Trophoblast cell (in vitro differentiated cells and primary cell): ENCODE results near the gene BTAF1.

ENCODE experiments used
- DNase-seq, 2 donors: peaks; one replicate each; pipeline ENCODE4 v3.0.0-alpha.2; 2016
- H2AFZ ChIP-seq: 2 replicates; pipeline ENCODE4 v1.6.1; 2013; ENCODE audit warnings: low read length, moderate library complexity, mild to moderate bottlenecking; ENCODE audit not compliant: insufficient read depth, poor library complexity
- H2AK5ac ChIP-seq: 2 replicates; pipeline ENCODE4 v1.6.1; 2013; ENCODE audit warnings: mild to moderate bottlenecking, low read length
- H2BK120ac ChIP-seq: 2 replicates; pipeline ENCODE4 v1.6.1; 2013; ENCODE audit warnings: low read length, mild to moderate bottlenecking, moderate library complexity; ENCODE audit not compliant: insufficient read depth, poor library complexity
- H2BK12ac ChIP-seq: 2 replicates; pipeline ENCODE4 v1.6.1; 2013; ENCODE audit warnings: mild to moderate bottlenecking, low read length, moderate library complexity
- H2BK5ac ChIP-seq: 2 replicates; pipeline ENCODE4 v1.6.1; 2013; ENCODE audit warnings: low read length, low read depth, moderate library complexity, mild to moderate bottlenecking; ENCODE audit not compliant: poor library complexity
- H3K14ac ChIP-seq: 2 replicates; pipeline ENCODE4 v1.6.1; 2013; ENCODE audit warnings: mild to moderate bottlenecking, low read length
- H3K18ac ChIP-seq: 2 replicates; pipeline ENCODE4 v1.6.1; 2013; ENCODE audit warnings: mild to moderate bottlenecking, low read length
- H3K23ac ChIP-seq: 2 replicates; pipeline ENCODE4 v1.6.1; 2013; ENCODE audit warnings: low read length
- H3K27ac ChIP-seq: 2 replicates; pipeline ENCODE4 v1.5.1; 2013; ENCODE audit warnings: low read depth, mild to moderate bottlenecking, inconsistent platforms, low read length, moderate library complexity
- H3K27me3 ChIP-seq: 2 replicates; pipeline ENCODE4 v1.6.1; 2013; ENCODE audit warnings: inconsistent platforms, mild to moderate bottlenecking, low read length, moderate library complexity; ENCODE audit not compliant: insufficient read depth
- H3K36me3 ChIP-seq, 2 experiments: 1 replicate in 1 of 2; 2 replicates in 1 of 2; pipeline ENCODE4 v1.6.1; 2013; ENCODE audit warnings: low read length in 2 of 2, mild to moderate bottlenecking in 2 of 2, moderate library complexity in 1 of 2; ENCODE audit not compliant: insufficient read depth in 2 of 2, control insufficient read depth in 1 of 2
- H3K4ac ChIP-seq: 2 replicates; pipeline ENCODE4 v1.6.1; 2013; ENCODE audit warnings: low read depth, mild to moderate bottlenecking, low read length, moderate library complexity
- H3K4me1 ChIP-seq, 2 experiments: 1 replicate in 1 of 2; 2 replicates in 1 of 2; pipeline ENCODE4 v1.6.1; 2013; ENCODE audit warnings: low read length in 2 of 2, mild to moderate bottlenecking in 2 of 2, moderate library complexity in 1 of 2; ENCODE audit not compliant: insufficient read depth in 2 of 2, control insufficient read depth in 1 of 2
- H3K4me2 ChIP-seq: 2 replicates; pipeline ENCODE4 v1.6.1; 2013; ENCODE audit warnings: inconsistent platforms, mild to moderate bottlenecking, low read length, moderate library complexity
- H3K4me3 ChIP-seq: 2 replicates; pipeline ENCODE4 v1.5.1; 2013; ENCODE audit warnings: mild to moderate bottlenecking, low read depth, low read length, inconsistent platforms
- H3K79me1 ChIP-seq: one replicate; pipeline ENCODE4 v1.6.1; 2013; ENCODE audit warnings: low read length
- H3K79me2 ChIP-seq: 2 replicates; pipeline ENCODE4 v1.6.1; 2013; ENCODE audit warnings: low read length, mild to moderate bottlenecking; ENCODE audit not compliant: control insufficient read depth, insufficient read depth, poor library complexity
- H3K9ac ChIP-seq: 2 replicates; pipeline ENCODE4 v1.6.1; 2013; ENCODE audit warnings: mild to moderate bottlenecking, low read length
- H3K9me3 ChIP-seq: 2 replicates; pipeline ENCODE4 v1.6.1; 2013; ENCODE audit warnings: low read depth, mild to moderate bottlenecking, control low read depth, inconsistent platforms, low read length; ENCODE audit not compliant: insufficient read depth
- H4K12ac ChIP-seq: 2 replicates; pipeline ENCODE4 v1.6.1; 2013; ENCODE audit warnings: low read depth, mild to moderate bottlenecking, low read length, moderate library complexity
- H4K8ac ChIP-seq: 2 replicates; pipeline ENCODE4 v1.6.1; 2013; ENCODE audit warnings: low read depth, mild to moderate bottlenecking, low read length, moderate library complexity
- H4K91ac ChIP-seq: one replicate; pipeline ENCODE4 v1.6.1; 2013; ENCODE audit warnings: low read depth, mild to moderate bottlenecking, low read length, moderate library complexity
- WGBS: extraction: QIAGEN DNeasy Blood & Tissue Kit; methylation state at CpG from one replicate; pipeline ENCODE4 v1.1.7; 2013; ENCODE audit warnings: missing lambda C conversion rate; ENCODE audit not compliant: insufficient read length, insufficient coverage; ENCODE audit errors: extremely low coverage; 5-methylcytosine and 5-hydroxymethylcytosine counted together

BTAF1 gene

GRCh38 chr10:92045641-92046106 is 122.1 kb downstream of the BTAF1 start:
- H2BK5ac ChIP-seq = no peak overlapping the region
- no peaks in the 10 kb centered on the region for H3K79me2 ChIP-seq
- H3K4me1 ChIP-seq = no peaks in the 10 kb centered on the region
- no peaks in the 10 kb centered on the region for H3K36me3 ChIP-seq
- no peak overlapping the region for H3K23ac ChIP-seq
- H3K4me2 ChIP-seq = peak overlapping the region; percentile 45
- no peak overlapping the region for H4K91ac ChIP-seq
- H4K8ac ChIP-seq = no peak overlapping the region
- H3K79me1 ChIP-seq = no peaks in the 10 kb centered on the region
- no peak overlapping the region for H2AFZ ChIP-seq
- DNase-seq = no peak
- no peak overlapping the region for H3K9ac ChIP-seq
- no peak overlapping the region for H3K18ac ChIP-seq
- WGBS = no CpG with 5 or more reads among the region's 37 CpGs
- no peak overlapping the region for H3K4ac ChIP-seq
- no peak overlapping the region for H2BK120ac ChIP-seq
- H3K27me3 ChIP-seq = no peaks in the 10 kb centered on the region
- no peak overlapping the region for H2AK5ac ChIP-seq
- no peak overlapping the region for H3K4me3 ChIP-seq
- no peak overlapping the region for H3K27ac ChIP-seq
- H3K9me3 ChIP-seq = peaks cover 3% of the 10 kb centered on the region
- H3K14ac ChIP-seq = no peak overlapping the region
- H2BK12ac ChIP-seq = no peak overlapping the region
- H4K12ac ChIP-seq = no peak overlapping the region

GRCh38 chr10:92047215-92047614 is 123.6 kb downstream of the BTAF1 start:
- H2BK120ac ChIP-seq = no peak overlapping the region
- H3K36me3 ChIP-seq = no peaks in the 10 kb centered on the region
- H4K8ac ChIP-seq = no peak overlapping the region
- no peak overlapping the region for H3K9ac ChIP-seq
- no peaks in the 10 kb centered on the region for H3K27me3 ChIP-seq
- no peak overlapping the region for H3K27ac ChIP-seq
- H3K4me2 ChIP-seq = no peak overlapping the region
- no peak overlapping the region for H3K23ac ChIP-seq
- no peak overlapping the region for H3K4me3 ChIP-seq
- H3K4ac ChIP-seq = no peak overlapping the region
- H4K91ac ChIP-seq = no peak overlapping the region
- H3K79me2 ChIP-seq = no peaks in the 10 kb centered on the region
- no peaks in the 10 kb centered on the region for H3K79me1 ChIP-seq
- no peak overlapping the region for H2BK12ac ChIP-seq
- peaks cover 3% of the 10 kb centered on the region for H3K9me3 ChIP-seq
- H3K14ac ChIP-seq = no peak overlapping the region
- H2AFZ ChIP-seq = no peak overlapping the region
- H4K12ac ChIP-seq = no peak overlapping the region
- H3K4me1 ChIP-seq = no peaks in the 10 kb centered on the region
- no peak overlapping the region for H3K18ac ChIP-seq
- peak in 1 of 2 donors; percentile 80 for DNase-seq
- H2AK5ac ChIP-seq = no peak overlapping the region
- no peak overlapping the region for H2BK5ac ChIP-seq

GRCh38 chr10:92052088-92052487 is 128.5 kb downstream of the BTAF1 start:
- Histone ChIP-seq H4K12ac (no peak overlapping the region), H4K91ac (no peak overlapping the region), H3K23ac (no peak overlapping the region), H3K14ac (no peak overlapping the region), H3K4me1 (no peaks in the 10 kb centered on the region), H3K27me3 (no peaks in the 10 kb centered on the region), H3K27ac (no peak overlapping the region), H2AK5ac (no peak overlapping the region), H3K9ac (no peak overlapping the region), H3K4me3 (no peak overlapping the region), H4K8ac (no peak overlapping the region), H2BK120ac (no peak overlapping the region), H3K79me1 (no peaks in the 10 kb centered on the region), H3K79me2 (no peaks in the 10 kb centered on the region), H3K9me3 (peaks cover 3% of the 10 kb centered on the region), H2BK5ac (no peak overlapping the region), H3K36me3 (no peaks in the 10 kb centered on the region), H2BK12ac (no peak overlapping the region), H3K4me2 (no peak overlapping the region), H2AFZ (no peak overlapping the region), H3K18ac (no peak overlapping the region), H3K4ac (no peak overlapping the region)
- no CpG with 5 or more reads among the region's 18 CpGs for WGBS
- no peak for DNase-seq

GRCh38 chr10:92052741-92053140 is 129.2 kb downstream of the BTAF1 start:
- Histone ChIP-seq H3K4me3 (no peak overlapping the region), H3K4me1 (no peaks in the 10 kb centered on the region), H3K36me3 (no peaks in the 10 kb centered on the region), H3K9ac (no peak overlapping the region), H4K8ac (no peak overlapping the region), H2AFZ (no peak overlapping the region), H3K4ac (no peak overlapping the region), H3K79me1 (no peaks in the 10 kb centered on the region), H4K91ac (no peak overlapping the region), H2AK5ac (no peak overlapping the region), H2BK12ac (no peak overlapping the region), H3K14ac (no peak overlapping the region), H2BK120ac (no peak overlapping the region), H3K27ac (no peak overlapping the region), H2BK5ac (no peak overlapping the region), H3K23ac (no peak overlapping the region), H3K79me2 (no peaks in the 10 kb centered on the region), H3K18ac (no peak overlapping the region), H3K9me3 (peaks cover 3% of the 10 kb centered on the region), H4K12ac (peak overlapping the region; percentile 12), H3K4me2 (no peak overlapping the region), H3K27me3 (no peaks in the 10 kb centered on the region)
- no CpG with 5 or more reads among the region's 5 CpGs for WGBS
- DNase-seq = no peak
